GM10847 (cell line): ENCODE measurements around the gene TBC1D22B.
A peak's percentile ranks its signal among the peaks of the same experiment; 100 is the strongest.

ENCODE experiments used
- POLR2A ChIP-seq: IDR thresholded peaks from 2 replicates; pipeline ENCODE4 v1.6.1; 2011; ENCODE audit not compliant: insufficient read length; ENCODE audit errors: extremely low read depth

TBC1D22B gene, protein sequence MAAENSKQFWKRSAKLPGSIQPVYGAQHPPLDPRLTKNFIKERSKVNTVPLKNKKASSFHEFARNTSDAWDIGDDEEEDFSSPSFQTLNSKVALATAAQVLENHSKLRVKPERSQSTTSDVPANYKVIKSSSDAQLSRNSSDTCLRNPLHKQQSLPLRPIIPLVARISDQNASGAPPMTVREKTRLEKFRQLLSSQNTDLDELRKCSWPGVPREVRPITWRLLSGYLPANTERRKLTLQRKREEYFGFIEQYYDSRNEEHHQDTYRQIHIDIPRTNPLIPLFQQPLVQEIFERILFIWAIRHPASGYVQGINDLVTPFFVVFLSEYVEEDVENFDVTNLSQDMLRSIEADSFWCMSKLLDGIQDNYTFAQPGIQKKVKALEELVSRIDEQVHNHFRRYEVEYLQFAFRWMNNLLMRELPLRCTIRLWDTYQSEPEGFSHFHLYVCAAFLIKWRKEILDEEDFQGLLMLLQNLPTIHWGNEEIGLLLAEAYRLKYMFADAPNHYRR

DNA sequence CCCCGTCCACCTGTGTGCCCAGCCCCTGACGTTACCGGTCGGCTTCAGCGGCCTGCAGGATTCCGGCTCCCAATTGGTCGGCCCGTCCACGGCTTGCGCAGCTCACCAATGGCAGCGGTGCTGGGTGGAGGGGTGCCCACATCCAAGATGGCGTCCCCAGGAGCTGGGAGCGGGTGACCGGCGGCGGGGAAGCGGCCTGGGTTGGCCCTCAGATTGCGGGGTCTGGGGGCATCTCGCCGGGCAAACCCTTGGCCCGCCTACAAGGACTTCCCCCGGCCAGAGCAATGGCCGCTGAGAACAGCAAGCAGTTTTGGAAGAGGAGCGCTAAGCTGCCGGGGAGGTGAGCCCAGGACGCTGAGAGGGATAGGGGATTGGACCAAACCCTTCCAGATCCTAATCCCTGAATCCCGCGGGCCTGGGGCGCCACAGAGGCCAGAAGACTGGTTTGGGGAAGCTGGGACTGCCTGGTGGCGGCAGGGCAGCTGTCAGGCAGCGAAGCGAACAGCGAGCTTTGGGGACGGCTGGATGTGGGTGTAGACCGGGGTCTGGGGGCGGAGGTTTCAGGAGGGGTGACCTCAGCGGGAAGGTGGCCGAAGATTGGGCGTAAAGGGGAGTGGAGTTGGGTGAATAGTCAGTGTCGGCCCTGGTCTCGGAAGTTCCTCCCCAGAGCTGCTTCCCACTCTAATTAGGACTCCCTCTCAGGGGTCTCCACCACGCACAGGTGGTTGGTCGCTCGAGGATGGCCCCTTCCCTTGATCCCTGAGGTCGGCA lies at the start of gene TBC1D22B, which contains the start of gene TMEM217:
TBC1D22B (plus strand) TSS at position 139 of the 771 bp plus-strand sequence; CDS start at position 285, 146 bp downstream.
TMEM217 (minus strand) TSS at position 511 of the 771 bp plus-strand sequence. CDS start 39,114 bp downstream, outside the sequence.
- TF ChIP-seq POLR2A: peak; percentile 45

GRCh38 chr6:37207903-37208456 lies 49.6 kb upstream of the TBC1D22B start:
- TF ChIP-seq POLR2A: no peak

DNA sequence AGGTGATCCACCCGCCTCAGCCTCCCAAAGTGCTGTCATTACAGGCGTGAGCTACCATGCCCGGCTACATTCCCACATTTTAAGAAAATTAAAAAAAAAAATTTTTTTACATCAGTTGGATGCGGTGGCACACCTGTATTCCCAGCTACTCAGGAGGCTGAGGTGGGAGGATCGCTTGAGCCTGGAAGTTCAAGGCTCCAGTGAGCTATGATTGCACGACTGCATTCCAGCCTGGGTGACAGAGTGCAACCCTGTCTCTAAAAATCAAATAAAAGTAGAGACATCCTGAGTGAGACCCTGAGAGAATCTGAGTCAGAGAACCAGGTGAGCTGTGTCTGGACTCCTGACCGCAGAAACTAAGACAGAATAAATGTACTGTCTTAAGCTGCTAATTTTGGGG lies 48.8 kb upstream of the TBC1D22B start:
- TF ChIP-seq POLR2A: no peak

DNA sequence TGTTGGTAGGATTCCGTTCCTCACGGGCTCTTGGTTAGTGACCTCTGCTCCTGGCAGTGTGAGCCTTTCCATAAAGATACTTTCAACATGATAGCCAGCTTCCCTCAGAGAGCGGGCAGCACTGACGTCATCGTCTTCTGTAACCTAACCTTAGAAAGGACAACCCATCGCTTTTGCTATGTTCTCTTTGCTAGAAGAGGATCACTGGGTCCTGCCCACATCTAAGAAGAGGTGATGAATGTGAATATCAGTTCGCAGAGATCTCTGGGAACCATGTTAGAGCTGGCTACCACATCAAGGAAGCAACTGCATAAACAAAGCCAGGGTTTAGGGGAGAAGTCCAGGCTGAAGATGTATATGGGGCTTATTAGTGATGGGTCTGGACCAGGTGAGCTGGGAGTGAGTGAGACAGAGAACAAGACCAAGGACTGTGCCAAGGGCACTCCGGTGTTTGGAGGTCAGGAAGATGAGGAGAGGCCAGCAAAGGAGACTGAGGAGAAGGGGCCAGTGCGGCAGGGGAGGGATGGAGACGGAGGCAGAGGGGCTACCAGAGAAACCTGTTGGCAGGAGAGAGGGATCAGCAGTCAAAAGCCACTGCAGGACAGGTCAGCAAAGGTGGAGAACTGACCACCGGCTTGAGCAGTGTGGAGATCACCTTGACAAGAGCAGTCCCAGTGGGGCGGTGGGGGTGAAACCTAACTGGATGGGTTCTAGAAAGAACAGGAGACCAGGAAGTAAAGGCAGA lies 47.9 kb upstream of the TBC1D22B start:
- TF ChIP-seq POLR2A: no peak

GRCh38 chr6:37210313-37210968 lies 47.1 kb upstream of the TBC1D22B start:
- TF ChIP-seq POLR2A: no peak

DNA sequence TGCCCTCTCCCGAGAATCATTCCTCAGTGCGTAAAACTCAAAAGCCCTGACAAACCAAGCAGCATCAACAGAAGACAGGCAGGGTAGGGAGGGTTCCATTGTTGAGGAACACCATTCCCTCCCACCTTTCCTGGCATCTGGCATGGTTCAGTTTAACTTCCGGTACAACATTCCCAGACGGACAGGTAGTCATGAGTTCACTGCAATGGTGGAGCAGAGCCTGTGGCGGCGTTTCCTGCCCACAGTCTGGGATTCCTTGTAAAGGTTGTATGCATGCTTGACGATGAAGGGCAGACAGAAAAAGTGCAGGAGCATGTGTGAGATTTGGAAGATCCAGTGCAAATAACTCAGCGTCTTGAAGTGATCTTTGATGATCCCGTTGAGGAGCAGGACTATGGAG lies 45.3 kb upstream of the TBC1D22B start:
- no peak for TF ChIP-seq POLR2A

DNA sequence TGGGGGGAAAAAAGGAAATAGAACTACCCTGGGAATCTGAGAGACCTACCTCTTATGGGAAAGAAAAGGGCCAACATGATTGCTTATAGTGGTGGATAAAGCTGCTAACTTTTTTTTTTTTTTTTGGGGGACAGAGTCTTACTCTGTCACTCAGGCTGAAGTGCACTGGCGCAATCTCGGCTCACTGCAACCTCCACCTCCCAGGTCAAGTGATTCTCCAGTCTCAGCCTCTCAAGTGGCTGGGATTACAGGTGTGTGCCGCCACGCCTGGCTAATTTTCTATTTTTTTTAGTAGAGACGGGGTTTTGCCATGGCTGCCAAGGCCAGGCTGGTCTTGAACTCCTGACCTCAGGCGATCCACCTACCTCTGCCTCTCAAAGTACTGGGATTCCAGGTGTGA lies 39.5 kb upstream of the TBC1D22B start:
- TF ChIP-seq POLR2A: no peak

GRCh38 chr6:37218511-37218910 lies 39.1 kb upstream of the TBC1D22B start:
- TF ChIP-seq POLR2A: no peak

GRCh38 chr6:37221585-37222124 lies 35.9 kb upstream of the TBC1D22B start:
- TF ChIP-seq POLR2A: no peak

GRCh38 chr6:37222125-37222967 lies 35.2 kb upstream of the TBC1D22B start:
- no peak for TF ChIP-seq POLR2A

DNA sequence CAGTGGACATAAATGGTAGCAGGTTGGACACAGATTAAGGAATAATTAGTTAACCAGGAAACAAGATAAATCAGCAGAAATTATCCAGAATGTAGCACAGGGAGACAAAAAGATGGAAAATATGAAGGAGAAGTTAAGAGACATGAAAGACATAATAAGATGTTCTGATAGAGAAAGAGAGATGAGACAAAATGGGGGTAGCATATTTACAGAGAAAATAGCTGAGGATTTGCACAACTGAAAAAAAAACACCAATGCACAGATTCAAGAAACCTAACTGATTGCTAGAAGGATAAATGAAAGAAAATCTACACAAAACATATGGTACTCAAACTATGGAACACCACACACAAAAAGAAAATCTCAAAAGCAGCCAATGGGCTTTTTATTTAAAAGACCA lies 34.6 kb upstream of the TBC1D22B start:
- no peak for TF ChIP-seq POLR2A

DNA sequence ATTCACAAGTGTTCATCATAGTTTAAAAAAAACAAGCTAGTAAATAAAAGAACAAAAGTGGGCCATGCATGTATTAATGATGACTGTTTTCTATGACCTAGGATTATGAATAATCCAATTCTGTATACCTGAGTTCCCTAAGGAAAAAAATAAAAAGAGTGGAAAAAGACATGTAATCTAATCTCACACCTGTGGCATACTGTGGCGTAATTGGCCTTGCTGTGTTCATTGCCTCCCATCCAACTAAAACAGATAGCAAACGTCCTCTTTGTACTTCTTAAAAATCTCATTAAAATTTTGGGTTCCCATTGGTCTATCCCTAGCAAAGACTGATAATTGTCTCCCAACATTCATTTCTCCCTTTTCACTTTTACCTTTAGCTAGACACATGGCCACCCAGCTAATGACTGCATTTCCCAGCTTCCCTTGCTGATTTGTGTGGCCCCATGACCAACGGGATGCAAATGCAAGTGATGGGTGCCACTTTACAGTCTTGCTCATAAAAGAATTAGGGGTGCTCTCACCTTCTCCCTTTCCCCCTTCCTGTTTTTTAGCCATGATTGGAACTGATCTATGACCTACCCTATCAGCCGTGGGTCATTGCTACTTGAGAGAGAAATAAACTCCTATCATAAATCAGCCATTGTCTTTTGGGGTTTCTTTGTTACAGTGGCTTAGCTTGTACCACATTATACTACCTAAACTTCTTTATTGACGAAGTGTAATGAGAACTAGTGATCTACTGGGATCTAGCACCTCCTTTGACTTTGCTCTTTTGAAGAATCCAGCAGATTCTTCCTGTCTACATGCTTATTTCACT lies 32.0 kb upstream of the TBC1D22B start:
- TF ChIP-seq POLR2A: no peak

DNA sequence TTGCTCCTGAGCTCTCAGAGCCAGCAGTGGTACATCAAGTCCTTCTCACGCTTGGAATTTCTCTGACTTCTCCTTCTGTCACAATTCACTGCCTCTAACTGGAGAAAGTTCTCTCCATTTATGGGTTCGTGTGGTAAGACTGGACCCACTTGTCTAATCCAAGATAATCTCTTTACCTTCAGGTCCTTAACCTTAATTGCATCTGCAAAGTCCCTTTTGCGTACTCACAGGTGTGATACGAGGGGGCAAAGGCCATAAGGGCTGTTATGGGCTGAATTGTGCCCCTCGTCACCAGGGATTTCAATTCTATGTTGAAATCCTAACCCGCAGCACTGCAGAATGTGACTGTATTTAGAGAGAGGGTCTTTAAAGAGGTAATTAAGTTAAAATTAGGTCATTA lies 27.5 kb upstream of the TBC1D22B start:
- no peak for TF ChIP-seq POLR2A
